Globus pallidus (tissue), 1 donor: ENCODE data around the gene EHBP1L1.

ENCODE experiments used
- DNase-seq: peaks from one replicate; pipeline ENCODE4 v3.0.0-alpha.2; 2015; ENCODE audit warnings: low spot score

Gene EHBP1L1

DNA sequence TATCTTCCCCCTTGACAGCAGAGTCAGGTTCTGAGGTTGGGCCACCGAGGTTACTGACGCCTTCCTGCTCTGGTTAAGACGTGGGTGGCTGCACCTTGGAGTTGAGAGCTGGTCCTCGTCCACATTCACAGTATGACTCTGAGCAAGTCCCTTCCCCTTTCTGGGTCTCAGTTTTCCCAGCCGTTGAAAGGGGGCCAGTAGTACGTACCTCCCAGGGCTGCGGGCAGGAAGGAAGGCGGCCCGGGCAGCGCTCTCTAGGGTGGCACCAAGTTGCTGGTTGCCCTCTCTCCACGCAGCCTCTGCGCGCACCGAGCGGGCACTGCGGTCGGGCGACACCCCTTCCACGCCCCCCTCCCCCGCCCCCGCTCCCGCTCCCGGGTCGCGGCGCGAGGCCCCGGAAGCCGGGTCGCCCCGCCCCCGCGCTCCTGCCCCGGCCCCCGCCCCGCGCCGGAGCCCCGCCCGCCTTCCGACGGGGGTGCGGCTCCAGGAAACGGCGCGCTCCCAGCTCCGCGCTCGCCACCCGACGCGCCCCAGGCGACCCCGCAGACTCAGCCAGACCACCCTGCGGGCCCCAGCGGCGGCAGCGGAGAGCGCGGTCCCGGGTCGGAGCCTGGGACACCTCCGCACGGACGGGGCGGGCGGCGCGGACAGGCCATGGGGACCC, at the start of gene EHBP1L1:
EHBP1L1 (plus strand) TSS at position 486 of the 664 bp plus-strand sequence. CDS start 250 bp downstream, outside the sequence.
- no peak for DNase-seq

DNA sequence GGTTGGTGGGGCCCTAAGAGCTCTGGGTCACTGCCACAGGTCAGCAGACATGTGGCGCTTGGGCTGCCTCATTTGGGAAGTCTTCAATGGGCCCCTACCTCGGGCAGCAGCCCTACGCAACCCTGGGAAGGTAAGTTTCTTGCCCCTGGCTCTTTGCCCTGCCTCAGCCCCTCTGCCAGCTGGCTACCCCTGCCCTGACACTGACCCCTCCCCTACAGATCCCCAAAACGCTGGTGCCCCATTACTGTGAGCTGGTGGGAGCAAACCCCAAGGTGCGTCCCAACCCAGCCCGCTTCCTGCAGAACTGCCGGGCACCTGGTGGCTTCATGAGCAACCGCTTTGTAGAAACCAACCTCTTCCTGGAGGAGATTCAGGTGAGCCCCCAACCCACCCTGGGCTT, 49.1 kb upstream of the EHBP1L1 start:
- DNase-seq = no peak

DNA sequence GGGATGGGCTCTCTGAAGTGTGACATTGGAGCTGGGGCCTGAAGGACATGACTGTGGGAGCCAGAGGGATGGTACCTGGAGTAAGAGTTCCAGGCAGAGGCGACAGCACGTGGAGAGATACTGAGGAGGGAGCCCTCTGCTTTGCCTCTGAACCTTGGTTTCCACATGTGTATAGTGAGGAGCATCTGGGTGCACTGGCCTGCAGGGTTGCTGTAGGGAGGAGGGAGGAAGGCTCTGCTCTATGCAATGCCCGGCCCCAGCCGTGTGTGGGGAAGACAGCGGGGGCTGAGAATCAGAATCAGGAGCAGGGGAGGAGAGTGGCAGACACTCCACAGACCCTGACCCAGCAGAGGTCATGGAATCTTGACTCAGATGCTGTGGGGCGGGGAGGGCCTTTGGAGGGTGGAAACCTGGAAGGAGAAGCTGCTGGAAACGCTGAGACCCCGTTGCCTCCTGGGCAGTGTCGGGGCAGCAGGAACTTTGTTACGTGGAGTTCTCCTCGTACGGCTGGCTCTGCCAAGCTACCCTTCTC, 47.0 kb upstream of the EHBP1L1 start:
- no peak for DNase-seq

DNA sequence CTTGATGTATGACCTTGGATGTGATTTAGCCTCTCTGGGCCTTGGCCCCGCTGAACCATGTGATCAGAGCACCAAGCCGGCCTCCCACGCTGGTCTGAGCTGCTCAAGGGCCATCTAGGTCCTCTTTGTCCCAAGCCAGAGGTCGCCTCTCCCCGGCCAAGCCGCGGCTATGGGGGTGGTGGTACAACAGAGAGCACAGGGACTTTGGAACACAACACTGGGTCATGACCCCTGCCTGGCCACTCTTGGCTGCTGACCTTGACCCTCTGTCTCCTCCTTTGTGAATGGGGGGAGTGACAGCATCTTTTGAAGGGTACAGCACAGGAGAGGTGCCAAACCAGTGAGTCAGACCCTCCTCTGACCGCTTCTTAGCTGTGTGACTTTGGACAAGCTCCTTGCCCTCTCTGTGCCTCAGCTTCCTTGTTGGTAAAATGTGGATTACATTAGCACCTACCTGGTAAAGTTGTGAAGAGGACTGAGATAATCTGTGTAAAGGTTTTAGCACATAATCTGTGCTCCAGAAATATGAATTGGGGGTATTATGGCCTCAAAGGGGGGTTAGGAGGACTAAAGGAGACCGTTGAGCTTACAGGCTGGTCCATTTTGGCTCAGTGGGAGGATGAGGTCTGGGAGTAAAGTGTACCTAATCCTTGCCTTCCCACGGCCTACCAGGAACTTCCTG, 46.2 kb upstream of the EHBP1L1 start:
- DNase-seq = no peak

GRCh38 chr11:65530157-65530496, 45.7 kb upstream of the EHBP1L1 start:
- no peak for DNase-seq

GRCh38 chr11:65532388-65533064, 43.3 kb upstream of the EHBP1L1 start:
- no peak for DNase-seq

GRCh38 chr11:65535102-65535501, 40.8 kb upstream of the EHBP1L1 start:
- DNase-seq = no peak

GRCh38 chr11:65536412-65537295, 39.2 kb upstream of the EHBP1L1 start:
- DNase-seq = no peak

DNA sequence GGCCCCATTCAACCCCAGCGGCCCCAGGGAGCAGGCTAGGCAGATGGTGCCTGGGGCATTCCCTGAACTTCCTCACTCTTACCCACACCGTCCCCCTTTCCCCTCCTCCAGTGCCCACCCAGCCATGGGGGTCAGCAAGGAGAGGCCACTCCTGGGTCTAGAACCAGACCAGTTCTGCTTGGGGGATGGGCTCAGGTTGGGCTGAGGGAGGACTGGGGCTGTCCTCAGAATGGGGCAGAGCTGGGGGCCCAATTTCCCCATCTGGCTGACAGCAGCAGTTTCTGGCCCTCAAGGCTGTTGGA, 38.6 kb upstream of the EHBP1L1 start:
- DNase-seq = no peak

DNA sequence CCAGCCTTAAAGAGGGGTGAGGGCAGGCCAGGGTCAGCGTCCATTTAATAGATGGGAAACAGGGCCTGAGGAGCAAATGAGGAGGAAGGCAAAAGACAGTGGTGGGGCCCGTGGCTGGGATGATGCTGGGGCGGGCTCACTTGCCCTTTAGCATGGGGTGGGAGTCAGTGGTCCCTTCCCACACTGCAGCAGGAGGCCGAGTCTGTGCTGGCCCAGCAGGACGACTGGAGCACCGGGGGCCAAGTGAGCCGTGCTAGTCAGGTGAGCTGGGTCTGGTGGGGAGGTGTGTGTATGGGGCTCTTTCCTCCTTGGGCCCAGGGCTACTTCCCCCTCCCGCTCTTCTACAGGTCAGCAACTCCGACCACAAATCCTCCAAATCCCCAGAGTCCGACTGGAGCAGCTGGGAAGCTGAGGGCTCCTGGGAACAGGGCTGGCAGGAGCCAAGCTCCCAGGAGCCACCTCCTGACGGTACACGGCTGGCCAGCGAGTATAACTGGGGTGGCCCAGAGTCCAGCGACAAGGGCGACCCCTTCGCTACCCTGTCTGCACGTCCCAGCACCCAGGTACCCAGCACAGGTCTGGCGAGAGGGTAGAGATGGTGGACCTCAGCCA, 38.1 kb upstream of the EHBP1L1 start:
- DNase-seq = no peak

GRCh38 chr11:65538232-65538914, 37.5 kb upstream of the EHBP1L1 start:
- DNase-seq = no peak

DNA sequence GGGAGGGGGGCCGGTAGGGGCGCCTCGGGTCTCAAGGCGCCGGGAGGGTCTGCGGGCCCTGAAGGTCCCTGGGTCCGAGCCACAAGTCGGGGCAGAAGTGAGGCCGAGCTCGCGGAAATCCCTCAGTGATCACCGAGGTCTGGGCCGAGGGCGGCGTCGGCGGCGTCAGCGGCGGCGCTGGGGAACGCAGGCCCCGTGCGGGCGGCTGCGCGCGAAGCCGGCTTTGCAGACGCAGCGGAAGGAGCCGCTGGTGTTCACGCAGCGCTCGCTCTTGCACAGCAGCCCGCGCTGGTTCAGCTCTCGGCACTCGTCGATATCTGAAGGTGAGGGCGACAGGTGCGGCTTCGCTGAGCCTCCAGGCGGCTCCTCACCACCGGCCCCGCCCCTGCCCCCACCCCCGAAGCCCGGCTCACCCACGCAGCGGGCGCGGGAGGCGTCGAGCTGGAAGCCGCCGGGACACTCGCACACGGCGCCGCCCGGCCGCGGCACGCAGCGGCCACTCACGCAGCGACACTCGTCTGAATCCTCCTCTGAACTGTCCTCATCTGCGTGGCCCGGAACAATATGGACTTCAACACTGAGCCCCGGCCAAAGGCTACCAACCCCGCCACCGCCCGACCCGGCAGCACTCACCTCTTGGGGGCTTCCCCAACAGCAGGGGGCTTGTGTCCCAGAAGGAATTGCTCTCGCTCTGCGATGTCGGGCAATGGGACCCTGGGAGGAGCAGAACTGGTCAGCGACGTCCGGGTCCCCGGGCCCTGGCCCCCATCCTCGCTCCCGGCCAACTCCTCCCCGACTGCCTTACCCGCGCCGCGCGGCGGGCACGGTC, 36.7 kb upstream of the EHBP1L1 start:
- no peak for DNase-seq

- no peak for DNase-seq
Observed at GRCh38 chr11:65539744-65540289, 36.0 kb upstream of the EHBP1L1 start.

DNA sequence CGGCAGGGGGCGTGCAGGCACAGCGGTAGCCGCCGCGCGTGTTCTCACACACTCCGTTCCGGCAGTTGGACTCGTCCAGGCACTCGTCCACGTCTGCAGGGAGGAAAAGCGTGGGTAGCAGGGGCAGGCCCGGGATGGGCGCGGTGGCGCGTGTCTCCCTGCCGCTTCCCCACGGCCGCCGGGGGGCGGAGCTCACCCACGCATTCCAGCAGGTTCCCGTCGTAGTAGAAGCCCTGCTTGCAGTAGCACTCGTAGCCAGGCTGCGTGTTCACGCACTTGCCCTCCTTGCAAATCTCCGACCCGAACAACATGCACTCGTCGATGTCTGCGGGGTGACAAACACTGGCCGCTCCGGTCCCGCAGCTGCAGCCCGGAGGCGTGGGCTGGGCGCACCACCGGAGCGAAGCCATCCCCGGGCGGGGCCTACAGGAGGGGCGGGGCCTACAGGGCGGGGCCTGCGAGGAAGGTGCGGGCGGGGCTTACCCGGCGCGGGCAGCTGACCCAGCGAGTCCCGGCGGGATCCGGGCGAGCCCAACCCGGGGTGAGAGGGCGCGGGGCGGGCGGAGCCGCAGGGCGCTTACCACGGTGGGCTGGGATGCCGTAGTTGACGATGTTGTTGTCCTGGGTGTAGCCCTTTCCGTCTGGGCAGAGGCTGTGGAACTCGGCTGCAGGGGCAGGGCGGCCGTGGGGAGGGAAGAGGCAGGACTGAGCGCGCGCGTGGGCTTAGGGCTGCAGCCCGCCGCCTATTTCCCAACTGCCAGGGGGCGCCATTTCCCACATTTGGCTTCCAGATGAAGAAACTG, 35.4 kb upstream of the EHBP1L1 start:
- DNase-seq = peak; percentile 90

DNA sequence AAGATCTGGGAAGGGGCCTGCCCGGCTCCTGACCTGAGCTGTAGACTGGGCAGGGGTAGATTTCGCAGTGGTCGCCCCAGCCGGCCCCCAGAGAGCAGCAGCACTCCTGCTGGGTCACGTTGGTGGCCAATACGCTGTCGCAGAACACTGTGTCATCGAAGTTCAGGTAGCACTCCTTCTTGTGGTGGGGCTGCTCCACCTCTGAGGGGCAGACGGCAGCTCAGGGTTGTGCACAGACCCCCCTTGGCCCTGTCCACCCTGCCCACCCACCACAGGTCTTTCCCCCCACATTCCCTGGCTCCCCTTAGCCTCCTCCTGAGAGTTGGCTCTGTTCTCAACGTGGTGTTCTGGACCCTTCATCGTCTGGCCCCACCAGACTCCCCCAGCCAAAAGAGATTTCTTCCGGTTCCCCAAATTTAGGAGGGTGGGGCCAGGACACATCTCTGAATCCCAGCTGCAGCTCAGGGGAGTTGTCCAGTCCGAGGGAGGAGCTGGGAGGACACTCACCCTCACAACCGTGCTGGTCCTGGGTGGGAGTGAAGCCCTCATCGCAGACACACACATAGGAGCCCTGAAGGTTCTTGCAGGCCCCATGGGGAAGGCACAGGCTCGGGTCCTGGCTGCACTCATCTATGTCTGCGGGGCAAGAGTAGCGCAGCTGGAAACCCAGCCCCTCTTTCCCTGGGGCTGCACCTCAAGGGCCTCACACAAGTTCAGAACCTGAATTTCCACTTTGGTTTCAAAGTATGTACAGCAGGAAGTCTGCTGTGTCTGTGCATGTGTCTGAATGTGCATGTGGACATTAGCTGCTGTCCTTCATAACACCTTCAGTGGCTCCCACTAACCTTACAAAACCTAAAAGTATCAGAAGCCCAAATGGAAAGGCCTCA, 34.5 kb upstream of the EHBP1L1 start:
- no peak for DNase-seq

DNA sequence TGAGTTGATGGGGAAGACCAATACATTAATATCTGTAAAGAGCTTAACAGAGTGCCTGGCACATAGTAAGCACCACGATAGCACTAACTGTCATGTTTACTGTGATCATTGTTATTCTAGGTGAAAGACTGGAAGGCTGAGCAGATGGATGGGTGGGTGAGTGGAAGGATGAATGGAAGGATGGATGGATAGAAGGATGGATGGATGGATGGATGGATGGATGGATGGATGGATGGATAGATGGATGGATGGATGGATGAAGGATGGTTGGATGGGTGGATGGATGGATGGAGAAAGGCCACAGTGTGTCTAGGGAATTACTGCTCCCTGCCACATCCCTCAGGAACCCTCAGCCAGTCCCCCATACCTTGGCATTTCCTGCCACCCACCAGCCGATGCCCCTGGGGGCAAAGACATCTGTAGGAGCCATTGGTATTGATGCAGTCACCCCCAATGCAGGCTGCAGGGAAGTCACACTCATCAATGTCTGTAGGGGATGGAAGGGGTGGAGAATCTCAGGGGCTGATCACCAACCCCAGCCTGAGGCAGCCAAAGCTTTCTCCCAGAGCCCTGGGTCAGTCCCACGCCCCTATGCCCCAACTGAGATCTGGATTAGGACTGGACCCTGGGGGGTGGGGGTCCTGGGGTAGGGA, 33.0 kb upstream of the EHBP1L1 start:
- DNase-seq = no peak

- no peak for DNase-seq
Observed at GRCh38 chr11:65545853-65546216, 30.0 kb upstream of the EHBP1L1 start.
